DMS53 treated with DMSO at 0.1 percent for 48 hours (cell line): ENCODE results near the gene CD151.

ENCODE experiments used
- DNase-seq: peaks from one replicate; lab custom pipeline; 2025; ENCODE audit not compliant: unreplicated experiment; lab: John Stamatoyannopoulos, UW

The CD151 gene

DNA sequence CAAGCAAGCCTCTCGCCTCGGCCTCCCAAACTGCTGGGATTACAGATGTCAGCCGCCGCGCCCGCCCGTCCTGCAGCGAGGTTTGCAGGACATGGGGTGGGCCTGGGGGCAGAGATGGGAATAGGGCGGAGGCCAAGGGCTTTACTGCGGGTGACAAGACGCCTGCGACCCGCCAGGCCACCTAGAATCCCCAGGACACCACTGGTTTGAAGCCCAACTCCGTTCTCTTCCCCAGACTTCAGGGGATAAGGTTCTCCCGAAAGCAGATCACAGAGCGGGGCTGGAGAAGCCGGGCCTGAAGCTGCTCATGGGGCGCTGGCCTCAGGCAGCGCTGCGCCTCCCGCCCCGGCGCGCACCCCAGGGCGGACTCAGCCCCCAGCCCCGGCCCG lies 9.2 kb downstream of the CD151 start:
- DNase-seq, result peak; percentile 54

- DNase-seq, result peak; percentile 75
These were observed 9.7 kb downstream of the CD151 start, which contains the start of the genes POLR2L and TSPAN4 for GRCh38 chr11:842370-843002. TSS of gene POLR2L (minus strand) at chr11:842529. CDS start at chr11:842508, 21 bp downstream. TSS of gene TSPAN4 (plus strand) at chr11:842852. CDS start at chr11:850305, 7,453 bp downstream.

DNA sequence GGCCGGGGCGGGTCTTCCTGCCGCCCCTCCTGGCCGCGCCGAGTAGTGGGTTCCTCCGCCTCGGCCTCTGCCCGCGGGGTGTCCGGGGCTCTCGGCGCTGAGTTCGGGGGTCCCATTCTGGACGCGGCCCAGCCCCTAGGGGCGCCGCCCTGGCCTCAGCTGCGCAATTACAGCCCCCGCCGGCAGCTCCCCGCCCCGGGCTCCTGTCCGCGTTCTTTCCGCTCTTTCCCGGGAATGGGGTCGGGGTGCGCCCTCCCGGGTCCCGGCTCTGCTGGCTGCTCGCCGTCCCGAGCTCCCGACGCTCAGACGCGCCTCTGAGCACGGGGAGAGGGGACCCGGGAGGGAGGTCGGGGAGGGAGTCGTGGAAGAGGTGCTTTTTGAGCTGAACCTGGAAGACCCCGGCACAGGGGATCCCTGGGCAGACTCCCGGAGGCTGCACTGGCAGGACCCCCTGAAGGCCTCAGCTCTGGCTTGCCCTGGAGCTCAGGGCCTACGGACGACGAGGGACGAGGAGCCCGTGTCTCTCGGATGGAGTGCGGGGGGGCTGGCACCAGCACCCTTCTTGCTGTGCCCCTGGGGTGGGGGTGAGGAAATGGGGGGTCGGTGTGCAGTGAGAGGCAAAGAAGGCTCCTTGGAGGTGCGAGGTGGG lies 10.5 kb downstream of the CD151 start:
- DNase-seq, result no peak

DNA sequence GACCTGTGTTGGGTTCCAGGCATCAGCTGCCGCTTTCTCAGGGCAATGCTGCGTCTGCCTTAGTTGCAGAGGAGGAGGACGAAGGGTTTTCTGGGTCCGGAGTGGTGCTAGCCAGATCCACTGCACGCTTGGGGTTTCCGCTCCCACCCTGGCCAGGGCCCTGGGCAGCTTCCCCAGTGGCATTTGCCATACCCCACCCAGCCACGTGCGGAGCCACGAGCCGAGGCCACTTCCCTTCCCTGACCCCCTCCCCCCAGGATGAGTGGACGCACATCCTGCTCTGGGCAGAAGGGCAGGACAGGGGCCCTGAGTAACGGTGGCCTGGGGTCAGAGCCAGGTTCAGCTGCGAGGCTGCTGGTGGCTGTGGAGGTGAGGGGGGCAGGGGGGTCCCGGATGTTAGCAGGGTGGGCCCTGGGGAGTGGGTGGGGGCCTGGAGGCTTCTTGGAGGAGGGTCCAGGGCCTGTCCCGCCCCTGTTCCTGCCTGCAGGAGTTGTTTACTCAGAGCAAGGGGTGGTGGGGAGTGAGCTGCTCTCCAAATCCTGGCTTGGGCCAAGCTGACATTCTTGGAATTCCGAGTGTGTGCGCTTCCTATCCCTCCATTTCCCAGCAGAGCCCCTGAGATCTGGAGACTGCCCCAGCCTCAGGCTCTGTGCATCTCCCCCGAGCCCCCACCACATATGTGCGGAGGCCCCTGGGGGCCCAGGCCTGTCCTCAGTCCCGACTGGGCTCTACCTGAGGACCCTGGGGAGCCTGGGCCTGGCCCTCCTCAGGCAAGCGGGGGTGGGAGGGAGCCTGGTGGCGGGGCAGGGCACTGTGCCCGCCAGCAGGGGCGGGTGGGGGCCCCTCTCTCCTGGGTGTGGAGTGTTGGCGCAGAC lies 11.3 kb downstream of the CD151 start:
- no peak for DNase-seq

DNA sequence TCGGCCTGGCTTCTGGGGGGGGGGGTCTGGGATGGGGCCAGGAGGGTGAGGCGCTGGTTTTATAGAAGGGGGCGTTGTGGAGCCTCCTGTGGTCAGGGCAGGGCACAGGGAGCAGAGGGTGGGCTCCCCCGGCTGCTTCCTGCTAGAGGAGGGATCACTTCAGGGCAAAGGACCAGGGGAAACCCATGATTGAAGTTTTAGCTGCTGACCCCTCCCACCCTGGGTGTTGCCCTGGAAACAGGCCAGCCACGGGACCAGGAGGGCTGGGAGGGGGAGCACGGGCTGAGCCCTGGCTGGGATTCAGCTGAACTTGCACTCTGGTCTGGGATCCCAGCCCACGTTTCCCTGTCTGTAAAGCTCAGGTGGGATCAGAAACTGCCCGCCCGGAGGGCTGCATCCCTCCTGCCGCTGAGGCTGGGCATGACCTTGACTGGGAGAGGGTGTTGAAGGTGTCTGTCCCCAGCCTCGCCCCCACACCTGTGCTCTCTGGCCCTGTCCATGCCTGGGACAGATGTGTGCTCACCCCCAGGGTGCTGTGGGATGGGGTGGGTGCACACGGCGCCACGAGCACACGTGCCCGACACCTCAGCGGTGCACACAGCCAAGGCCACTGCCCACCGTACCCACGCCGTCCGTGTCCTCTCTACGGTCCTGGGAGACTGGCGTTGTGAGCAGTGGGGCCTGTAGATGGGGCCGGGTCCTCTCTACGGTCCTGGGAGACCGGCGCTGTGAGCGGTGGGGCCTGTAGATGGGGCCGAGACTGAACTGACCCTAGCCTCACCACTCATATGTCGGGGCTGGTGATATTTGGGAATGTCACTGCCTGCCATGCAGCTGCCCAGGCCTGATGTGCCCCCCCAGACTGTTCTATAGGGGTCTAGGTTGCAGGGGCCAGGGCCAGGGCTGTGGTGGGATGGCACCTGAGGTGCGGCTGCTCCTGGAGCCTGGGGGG lies 12.2 kb downstream of the CD151 start:
- no peak for DNase-seq

GRCh38 chr11:845872-846495 lies 13.2 kb downstream of the CD151 start:
- DNase-seq, result no peak

GRCh38 chr11:846496-847098 lies 13.8 kb downstream of the CD151 start:
- no peak for DNase-seq

GRCh38 chr11:847876-848275 lies 15.1 kb downstream of the CD151 start:
- no peak for DNase-seq

DNA sequence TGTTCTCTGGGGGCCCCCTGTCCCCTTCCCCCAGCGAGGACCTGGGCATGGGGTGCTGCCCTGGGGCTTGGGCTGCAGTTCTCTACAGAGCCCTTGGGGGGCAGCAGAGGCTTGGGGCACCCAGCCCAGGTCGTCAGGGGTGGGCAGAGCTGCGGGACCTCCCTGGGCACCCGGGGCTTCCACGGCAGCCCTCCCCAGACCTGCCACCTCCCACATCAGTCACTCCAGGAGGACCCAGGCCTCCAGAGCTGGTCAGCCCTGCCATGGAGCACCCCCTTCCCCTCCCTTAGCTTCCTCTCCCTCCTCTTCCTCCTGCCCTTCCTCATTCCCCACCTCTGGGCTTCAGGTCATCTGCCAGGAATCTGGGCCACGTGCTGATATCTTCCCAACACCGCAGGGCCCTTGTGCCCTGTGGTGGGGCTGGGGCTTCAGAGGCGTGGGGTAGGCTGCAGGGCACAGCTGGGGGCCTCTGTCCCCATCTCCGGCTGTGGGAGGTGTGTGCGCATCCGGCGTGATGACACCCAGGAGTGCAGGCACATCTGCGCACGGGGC lies 15.7 kb downstream of the CD151 start:
- DNase-seq, result peak; percentile 56

- peak; percentile 56 for DNase-seq
These were observed 16.5 kb downstream of the CD151 start for GRCh38 chr11:849104-849824.

GRCh38 chr11:849951-850774 lies 17.4 kb downstream of the CD151 start:
- DNase-seq, result peak; percentile 28

GRCh38 chr11:850775-851763 lies 18.3 kb downstream of the CD151 start:
- peak; percentile 53 for DNase-seq

GRCh38 chr11:852762-853161 lies 20.0 kb downstream of the CD151 start:
- no peak for DNase-seq

GRCh38 chr11:853682-854448 lies 21.1 kb downstream of the CD151 start:
- DNase-seq, result no peak

DNA sequence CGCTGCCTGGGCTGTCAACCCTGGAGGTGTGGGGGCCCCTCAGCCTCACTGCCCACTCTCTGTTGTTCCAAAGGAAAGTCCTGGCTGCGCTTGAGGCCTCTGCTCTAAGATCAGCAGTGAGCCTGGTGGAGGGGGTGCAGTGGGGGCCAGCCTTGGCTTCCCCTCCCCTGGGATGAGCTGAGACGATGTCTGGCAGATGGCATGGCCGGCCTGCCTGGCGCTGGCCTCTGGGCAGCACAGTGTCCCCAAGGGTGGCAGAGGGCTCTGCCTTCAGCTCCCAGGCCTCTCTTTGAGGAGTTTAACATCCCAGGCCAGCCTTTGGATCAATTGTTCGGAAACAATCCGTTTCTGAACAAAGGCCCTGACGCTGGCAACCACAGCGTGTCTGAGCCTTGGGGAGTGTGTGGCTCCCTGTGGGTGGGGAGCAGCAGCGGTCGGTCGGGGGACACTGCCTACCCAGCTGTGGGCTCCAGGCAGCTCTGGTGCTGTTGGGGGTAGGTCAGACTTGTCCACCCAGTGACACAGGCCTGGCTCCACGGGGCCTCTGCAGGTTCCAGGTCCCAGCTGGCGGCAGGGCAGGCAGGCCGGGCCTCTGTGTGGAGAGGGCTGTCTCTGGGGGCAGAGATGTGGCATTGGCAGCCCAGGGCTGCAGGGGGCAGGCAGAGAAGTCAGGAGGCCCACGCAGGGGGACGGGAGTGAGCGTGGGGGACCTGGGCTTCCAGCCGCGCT lies 22.0 kb downstream of the CD151 start:
- no peak for DNase-seq
